HepG2 (cell line): ENCODE results near the gene GFPT1. TPM values are rescaled to one million over a fixed set of nuclear protein-coding genes. Genes with fewer than 3 reads are reported as not detected.

Source experiments
- ARID4A ChIP-seq: sonication (generic); formaldehyde crosslinking; IDR thresholded peaks from 2 replicates; pipeline ENCODE4 v1.5.0; 2020; ENCODE audit warnings: mild to moderate bottlenecking, missing genetic modification reagents, borderline replicate concordance
- ATF4 ChIP-seq, 2 experiments: fragments of 450-650 bp in 1 of 2; sonication (generic) in 1 of 2; formaldehyde crosslinking; IDR thresholded peaks; 2 replicates each; pipeline versions ENCODE4 v1.5.0 to v1.8.0; 2020 to 2022; ENCODE audit warnings: mild to moderate bottlenecking in 1 of 2, missing genetic modification reagents in 1 of 2
- CENPX ChIP-seq: sonication (generic); formaldehyde crosslinking; IDR thresholded peaks from 2 replicates; pipeline ENCODE4 v1.9.0; 2021; ENCODE audit warnings: mild to moderate bottlenecking, missing genetic modification reagents, moderate library complexity
- DNMT1 ChIP-seq: sonication (generic); formaldehyde crosslinking; IDR thresholded peaks from 2 replicates; pipeline ENCODE4 v1.5.1; 2020; ENCODE audit warnings: mild to moderate bottlenecking, missing genetic modification reagents
- FOSL2 ChIP-seq: sonication (generic); formaldehyde crosslinking; IDR thresholded peaks from 2 replicates; pipeline ENCODE4 v1.4.0; 2020; ENCODE audit warnings: missing genetic modification reagents
- FOXP1 ChIP-seq, 2 experiments: fragments of 450-650 bp in 1 of 2; IDR thresholded peaks; 2 replicates each; pipeline ENCODE4 v1.6.1; 2017 to 2018; ENCODE audit warnings: antibody characterized with exemption in 1 of 2
- GPBP1L1 ChIP-seq: sonication (generic); formaldehyde crosslinking; IDR thresholded peaks from 2 replicates; pipeline ENCODE4 v1.5.0; 2020; ENCODE audit warnings: mild to moderate bottlenecking, missing genetic modification reagents
- HNRNPK ChIP-seq: fragments of 200-400 bp; formaldehyde crosslinking; IDR thresholded peaks from 2 replicates; pipeline ENCODE4 v1.6.1; 2018; ENCODE audit warnings: low read length, low read depth, moderate library complexity, mild to moderate bottlenecking; ENCODE audit not compliant: poor library complexity, severe bottlenecking
- IRF2 ChIP-seq: IDR thresholded peaks from 2 replicates; pipeline ENCODE4 v1.6.1; 2018; ENCODE audit warnings: missing genetic modification reagents, missing compliant biosample characterization
- JUN ChIP-seq: sonication (generic); formaldehyde crosslinking; IDR thresholded peaks from 2 replicates; pipeline ENCODE4 v1.4.0; 2020; ENCODE audit warnings: mild to moderate bottlenecking, missing genetic modification reagents
- PATZ1 ChIP-seq: sonication (generic); formaldehyde crosslinking; IDR thresholded peaks from 2 replicates; pipeline ENCODE4 v1.4.0; 2020; ENCODE audit warnings: missing genetic modification reagents
- RBM22 ChIP-seq: fragments of 200-400 bp; formaldehyde crosslinking; optimal IDR thresholded peaks from 2 replicates; pipeline ENCODE3; 2017; ENCODE audit warnings: mild to moderate bottlenecking, low read length, moderate library complexity
- SNAPC2 ChIP-seq: sonication (generic); formaldehyde crosslinking; IDR thresholded peaks from 2 replicates; pipeline ENCODE4 v1.8.1; 2022; ENCODE audit warnings: mild to moderate bottlenecking, missing genetic modification reagents
- SRY ChIP-seq: sonication (generic); formaldehyde crosslinking; IDR thresholded peaks from 2 replicates; pipeline ENCODE4 v1.8.0; 2022; ENCODE audit warnings: mild to moderate bottlenecking, missing genetic modification reagents
- STAG1 ChIP-seq: sonication (generic); formaldehyde crosslinking; IDR thresholded peaks from 2 replicates; pipeline ENCODE4 v1.4.0; 2020; ENCODE audit warnings: missing genetic modification reagents
- ZFP36L2 ChIP-seq: sonication (generic); formaldehyde crosslinking; IDR thresholded peaks from 2 replicates; pipeline ENCODE4 v1.4.0; 2020; ENCODE audit warnings: missing genetic modification reagents
- ZFP62 ChIP-seq: sonication (generic); formaldehyde crosslinking; IDR thresholded peaks from 2 replicates; pipeline ENCODE4 v1.4.0; 2020; ENCODE audit warnings: missing genetic modification reagents
- ZNF292 ChIP-seq: sonication (generic); formaldehyde crosslinking; IDR thresholded peaks from 2 replicates; pipeline ENCODE4 v1.8.1; 2022; ENCODE audit warnings: mild to moderate bottlenecking, low read depth, missing genetic modification reagents, borderline replicate concordance
- ZNF460 ChIP-seq: sonication (generic); formaldehyde crosslinking; IDR thresholded peaks from 2 replicates; pipeline ENCODE4 v1.5.1; 2020; ENCODE audit warnings: missing genetic modification reagents, mild to moderate bottlenecking, borderline replicate concordance
- ZNF576 ChIP-seq: sonication (generic); formaldehyde crosslinking; IDR thresholded peaks from 2 replicates; pipeline ENCODE4 v1.4.0; 2020; ENCODE audit warnings: mild to moderate bottlenecking, missing genetic modification reagents
- ZNF614 ChIP-seq: IDR thresholded peaks from 2 replicates; pipeline ENCODE4 v1.6.1; 2018; ENCODE audit warnings: missing biosample characterization, missing genetic modification reagents, inconsistent platforms, borderline replicate concordance
- polyA plus RNA-seq, 8 experiments: library from polyadenylated mRNA; depleted of rRNA in 3 of 8; stranded (reverse) in 7 of 8; unstranded in 1 of 8; fragments of >200 nt; fragmentation: Illumina TruSeq in 4 of 8; extraction: Trizol in 4 of 8; gene quantifications; 2 replicates each; pipeline versions ENCODE4 v1.2.1 to v1.2.3, GENCODE V29; 2011 to 2016; ENCODE audit warnings: low read depth in 4 of 8, missing spikeins in 1 of 8, mixed read lengths in 1 of 8; ENCODE audit not compliant: insufficient read depth in 1 of 8
- total RNA-seq, 5 experiments: library from RNA; depleted of rRNA; stranded (reverse); fragments of >200 nt; fragmentation: Illumina TruSeq; extraction: Trizol; gene quantifications; 2 replicates each; pipeline ENCODE4 v1.2.3, GENCODE V29; 2016; ENCODE audit warnings: low read depth in 1 of 5

Gene GFPT1
- total and polyA plus RNA-seq, 2 of the 13 experiments (the other 11 are each of a cell fraction or from before 2014, with no cell fraction given), result 24.0 to 84.9 TPM

GRCh38 chr2:69279931-69280681 is 106.9 kb downstream of the GFPT1 start (continued):
- TF ChIP-seq ZNF576 (CRISPR knock-in tag), result no peak
- TF ChIP-seq ZFP62 (CRISPR knock-in tag), result no peak
- TF ChIP-seq ARID4A, result peak; percentile 37; the same call in 1 of the 2 replicates
- TF ChIP-seq SNAPC2 (CRISPR knock-in tag), result no peak
- no peak for TF ChIP-seq RBM22
- TF ChIP-seq FOSL2 (CRISPR knock-in tag), result peak; percentile 72
- TF ChIP-seq CENPX (CRISPR knock-in tag), result no peak
- no peak for TF ChIP-seq DNMT1
- TF ChIP-seq ZNF292 (CRISPR knock-in tag), result peak; percentile 84
- TF ChIP-seq GPBP1L1 (CRISPR knock-in tag), result no peak
- no peak for TF ChIP-seq SRY (CRISPR knock-in tag)
- TF ChIP-seq PATZ1 (CRISPR knock-in tag), result peak; percentile 79
- no peak for TF ChIP-seq JUN (CRISPR knock-in tag)
- TF ChIP-seq ATF4 (CRISPR knock-in tag; IDR thresholded peaks at IDR 0.05), result no peak
- no peak; the same call in 1 of the 2 replicates for TF ChIP-seq STAG1 (CRISPR knock-in tag)
- TF ChIP-seq ZFP36L2, result no peak
- TF ChIP-seq FOXP1 (IDR thresholded peaks at IDR 0.05), result no peak
- no peak for TF ChIP-seq FOXP1 (CRISPR knock-in tag; IDR thresholded peaks at IDR 0.05)
- TF ChIP-seq ZNF460 (CRISPR knock-in tag), result no peak
- 0 out of 2 replicates have a peak, but pooled peaks have one; percentile 42 for TF ChIP-seq IRF2
- 0 out of 2 replicates have a peak, but pooled peaks have one; percentile 12 for TF ChIP-seq ZNF614 (CRISPR knock-in tag)
- TF ChIP-seq HNRNPK, result no peak
